HCEC 1CT (cell line): Measurements from ENCODE around the gene AAGAB.
A peak's percentile ranks its signal among the peaks of the same experiment; 100 is the strongest.

Experiments used
- DNase-seq: peaks from one replicate; pipeline ENCODE4 v3.0.0-alpha.2; 2017

The AAGAB gene

GRCh38 chr15:67207555-67208207 lies 46.8 kb downstream of the AAGAB start:
- DNase-seq, result no peak

GRCh38 chr15:67202991-67203390 lies 51.5 kb downstream of the AAGAB start:
- DNase-seq, result no peak

GRCh38 chr15:67202091-67202490 lies 52.4 kb downstream of the AAGAB start:
- no peak for DNase-seq

GRCh38 chr15:67201136-67201535 lies 53.3 kb downstream of the AAGAB start:
- peak; percentile 37 for DNase-seq

- DNase-seq, result peak; percentile 71
Observed at GRCh38 chr15:67199881-67200763, 54.3 kb downstream of the AAGAB start.

GRCh38 chr15:67199391-67199790 lies 55.1 kb downstream of the AAGAB start:
- no peak for DNase-seq

- DNase-seq, result no peak
Observed at GRCh38 chr15:67198157-67198754, 56.2 kb downstream of the AAGAB start.

GRCh38 chr15:67197364-67197695 lies 57.1 kb downstream of the AAGAB start:
- no peak for DNase-seq

- DNase-seq, result peak; percentile 87
Observed at GRCh38 chr15:67196672-67197363, 57.6 kb downstream of the AAGAB start.

- no peak for DNase-seq
Observed at GRCh38 chr15:67196222-67196621, 58.2 kb downstream of the AAGAB start.

GRCh38 chr15:67195305-67195704 lies 59.2 kb downstream of the AAGAB start:
- no peak for DNase-seq

- DNase-seq, result no peak
Observed at GRCh38 chr15:67194171-67195114, 60.0 kb downstream of the AAGAB start.

- DNase-seq, result no peak
Observed at GRCh38 chr15:67193223-67193990, 61.1 kb downstream of the AAGAB start.

- DNase-seq, result no peak
Observed at GRCh38 chr15:67192185-67192820, 62.2 kb downstream of the AAGAB start.

GRCh38 chr15:67190813-67191212 lies 63.6 kb downstream of the AAGAB start:
- no peak for DNase-seq

GRCh38 chr15:67190326-67190725 lies 64.1 kb downstream of the AAGAB start:
- no peak for DNase-seq

- no peak for DNase-seq
Observed at GRCh38 chr15:67189326-67190051, 65.0 kb downstream of the AAGAB start.

GRCh38 chr15:67188551-67189218 lies 65.8 kb downstream of the AAGAB start:
- peak; percentile 77 for DNase-seq

GRCh38 chr15:67187351-67187854 lies 67.1 kb downstream of the AAGAB start:
- no peak for DNase-seq
